K562 (cell line): Measurements from ENCODE around the gene CHST8. TPM values are rescaled to one million over a fixed set of nuclear protein-coding genes. Genes with fewer than 3 reads are reported as not detected.

ENCODE experiments used
- ATAC-seq: fragments of 200-7000 bp; cut with Tn5 transposase; 3 replicates; pipeline ENCODE4 v1.9.1; 2020; ENCODE audit warnings: moderate library complexity
- BruUV-seq: library from RNA; stranded (reverse); fragments of 400-500 nt; replicated peaks from 2 replicates; lab custom pipeline; 2021; lab: Mats Ljungman, UMichigan
- CTCF ChIA-PET: fragments of 300-600 bp; formaldehyde crosslinking; extraction: SDS; loops from one replicate; lab custom pipeline; 2021; ENCODE audit warnings: low intra/inter-chr PET ratio; lab: Yijun Ruan, JAX
- POLR2A ChIA-PET: fragments of 300-600, 350-650 bp; sonication (Branson Sonifier 250); formaldehyde crosslinking; extraction: SDS; loops from one replicate; lab custom pipeline; 2021; ENCODE audit warnings: antibody characterized with exemption, inconsistent platforms; lab: Yijun Ruan, JAX
- DNase-seq, 4 experiments: peaks; one replicate each; pipeline versions ENCODE4 v3.0.0 to v3.0.0-alpha.2; 2011 to 2018; ENCODE audit warnings: low spot score in 3 of 4, mixed read lengths in 3 of 4; ENCODE audit errors: extremely low read depth in 1 of 4
- FAIRE-seq: peaks from 2 replicates; lab custom pipeline; 2011; peaks lifted over from hg19 to GRCh38; lab: Jason Lieb, UNC
- H2AFZ ChIP-seq: 2 replicates; pipeline ENCODE4 v1.6.0; 2011; ENCODE audit warnings: low read depth, low read length, control low read depth, inconsistent platforms
- H3K27ac ChIP-seq: fragments of 200-600 bp; 3 replicates; pipeline ENCODE4 v1.8.0; 2011; ENCODE audit warnings: low read depth, mild to moderate bottlenecking, control low read depth, inconsistent platforms, low read length, moderate library complexity, mixed read lengths; ENCODE audit errors: extremely low read depth
- H3K27me3 ChIP-seq, 2 experiments: fragments of 300-600 bp in 1 of 2; 2 replicates in 1 of 2; 3 replicates in 1 of 2; pipeline versions ENCODE4 v1.6.0 to v1.8.0; 2011; ENCODE audit warnings: inconsistent platforms in 2 of 2, low read length in 2 of 2, mild to moderate bottlenecking in 1 of 2, mixed read lengths in 1 of 2, moderate library complexity in 1 of 2; ENCODE audit not compliant: control insufficient read depth in 2 of 2, insufficient read depth in 2 of 2
- H3K36me3 ChIP-seq: fragments of 300-600 bp; 3 replicates; pipeline ENCODE4 v1.8.0; 2011; ENCODE audit warnings: mild to moderate bottlenecking, low read length, inconsistent platforms; ENCODE audit not compliant: control insufficient read depth, insufficient read depth
- H3K4me1 ChIP-seq, 2 experiments: fragments of 200-600 bp in 1 of 2; replicated peaks in 1 of 2; 2 replicates in 1 of 2; 3 replicates in 1 of 2; pipeline versions ENCODE4 v1.5.1 to v1.8.0; 2011; ENCODE audit warnings: inconsistent platforms in 2 of 2, low read length in 2 of 2, mild to moderate bottlenecking in 1 of 2, mixed read lengths in 1 of 2, moderate library complexity in 1 of 2; ENCODE audit not compliant: control insufficient read depth in 2 of 2, insufficient read depth in 2 of 2
- H3K4me2 ChIP-seq: 2 replicates; pipeline ENCODE4 v1.6.1; 2011; ENCODE audit warnings: low read length, control low read depth, inconsistent platforms, mixed read lengths; ENCODE audit not compliant: insufficient read depth
- H3K4me3 ChIP-seq: fragments of 200-600 bp; sonication (generic), shearing (Covaris generic); 2 replicates; pipeline ENCODE4 v1.5.1; 2016; ENCODE audit warnings: control low read depth, inconsistent platforms
- H3K79me2 ChIP-seq: fragments of 200-600 bp; 3 replicates; pipeline ENCODE4 v1.8.0; 2011; ENCODE audit warnings: low read length, inconsistent platforms; ENCODE audit not compliant: control insufficient read depth, insufficient read depth
- H3K9ac ChIP-seq, 2 experiments: 2 replicates each; pipeline versions ENCODE4 v1.6.0 to v1.6.1; 2011; ENCODE audit warnings: low read depth in 2 of 2, low read length in 2 of 2, control low read depth in 1 of 2, inconsistent platforms in 1 of 2, mild to moderate bottlenecking in 1 of 2, mixed read lengths in 1 of 2; ENCODE audit not compliant: insufficient read depth in 1 of 2
- H3K9me1 ChIP-seq: one replicate; pipeline ENCODE4 v1.6.0; 2011; ENCODE audit warnings: inconsistent platforms, mild to moderate bottlenecking, low read length, moderate library complexity; ENCODE audit not compliant: control insufficient read depth, insufficient read depth
- H3K9me3 ChIP-seq: replicated peaks from 2 replicates; pipeline ENCODE4 v1.5.1; 2011; ENCODE audit warnings: low read depth, low read length, inconsistent platforms; ENCODE audit not compliant: control insufficient read depth, insufficient read depth
- H4K20me1 ChIP-seq: replicated peaks from 2 replicates; pipeline ENCODE4 v1.6.1; 2011; ENCODE audit warnings: low read length, inconsistent platforms, mixed read lengths; ENCODE audit not compliant: control insufficient read depth, insufficient read depth
- CBFA2T3 ChIP-seq: fragments of 450-650 bp; IDR thresholded peaks from 2 replicates; pipeline ENCODE4 v1.6.1; 2017
- CEBPZ ChIP-seq: fragments of 150-350 bp; IDR thresholded peaks from 2 replicates; pipeline ENCODE4 v1.6.1; 2014; ENCODE audit warnings: low read depth, mild to moderate bottlenecking, low read length, borderline replicate concordance
- ETV1 ChIP-seq: fragments of 450-650 bp; conservative IDR thresholded peaks from 2 replicates; pipeline ENCODE4 v1.6.1; 2016; ENCODE audit warnings: missing genetic modification characterization, control low read depth, low read depth, missing compliant biosample characterization
- FOXM1 ChIP-seq, 2 experiments: fragments of 450-650 bp in 1 of 2; sonication (generic) in 1 of 2; formaldehyde crosslinking in 1 of 2; IDR thresholded peaks; 2 replicates each; pipeline versions ENCODE4 v1.6.1 to v1.9.0; 2017 to 2022; ENCODE audit warnings: low read depth in 2 of 2, mild to moderate bottlenecking in 2 of 2, missing genetic modification reagents in 1 of 2, moderate library complexity in 1 of 2
- KDM1A ChIP-seq, 2 experiments: fragments of 450-650 bp; IDR thresholded peaks; 2 replicates each; pipeline ENCODE4 v1.6.1; 2016; ENCODE audit warnings: mild to moderate bottlenecking in 2 of 2
- KLF1 ChIP-seq: fragments of 450-650 bp; IDR thresholded peaks from 2 replicates; pipeline ENCODE4 v1.6.1; 2016; ENCODE audit warnings: missing genetic modification characterization, missing compliant biosample characterization
- NCOR1 ChIP-seq: fragments of 450-650 bp; IDR thresholded peaks from 2 replicates; pipeline ENCODE4 v1.6.1; 2016; ENCODE audit warnings: mild to moderate bottlenecking, moderate library complexity
- NR2C1 ChIP-seq, 2 experiments: fragments of 450-650 bp; IDR thresholded peaks; 2 replicates each; pipeline ENCODE4 v1.6.1; 2017; ENCODE audit warnings: mild to moderate bottlenecking in 2 of 2, antibody characterized with exemption in 1 of 2, inconsistent platforms in 1 of 2, missing compliant biosample characterization in 1 of 2, missing genetic modification characterization in 1 of 2
- SAP30 ChIP-seq: fragments of 200-600 bp; sonication (generic); IDR thresholded peaks from 2 replicates; pipeline ENCODE4 v1.6.1; 2012; ENCODE audit warnings: borderline replicate concordance, low read depth, mild to moderate bottlenecking, moderate library complexity, low read length, control low read depth, inconsistent platforms; ENCODE audit not compliant: insufficient read depth, poor library complexity, severe bottlenecking
- SMARCE1 ChIP-seq: fragments of 450-650 bp; IDR thresholded peaks from 2 replicates; pipeline ENCODE4 v1.7.1; 2016; ENCODE audit warnings: mild to moderate bottlenecking
- TRIM25 ChIP-seq: fragments of 450-650 bp; IDR thresholded peaks from 2 replicates; pipeline ENCODE4 v1.7.0; 2016; ENCODE audit warnings: borderline replicate concordance
- ZC3H11A ChIP-seq: IDR thresholded peaks from 2 replicates; pipeline ENCODE4 v1.6.1; 2012; ENCODE audit warnings: low read depth, low read length, improper control_type of control experiment
- ZNF23 ChIP-seq: fragments of 250-450 bp; sonication (Bioruptor Pico); IDR thresholded peaks from 2 replicates; pipeline ENCODE4 v1.4.0; 2020; ENCODE audit warnings: mild to moderate bottlenecking
- ZNF75A ChIP-seq: fragments of 450-650 bp; formaldehyde crosslinking; IDR thresholded peaks from 2 replicates; pipeline ENCODE4 v1.4.0; 2020; ENCODE audit warnings: mild to moderate bottlenecking
- ZNF77 ChIP-seq: fragments of 250-450 bp; sonication (Bioruptor Pico); IDR thresholded peaks from 2 replicates; pipeline ENCODE4 v1.5.0; 2020
- WGBS: fragments of 100-300 bp; shearing (Covaris generic); methylation state at CpG from one replicate; pipeline ENCODE4 v1.1.6; 2016; ENCODE audit warnings: low coverage, mixed read lengths; ENCODE audit not compliant: insufficient coverage; ENCODE audit errors: missing lambda C conversion rate; 5-methylcytosine and 5-hydroxymethylcytosine counted together
- in situ Hi-C: fragments of 300-500 bp; cut with MboI; formaldehyde crosslinking; loops from 4 replicates; pipeline ENCODE4 v1.15.0; 2018; ENCODE audit warnings: inconsistent platforms, mixed read lengths
- intact Hi-C: fragments of 100-400 bp; cut with micrococcal nuclease; formaldehyde crosslinking; loops from 2 replicates; pipeline ENCODE4 v1.14.2; 2022
- polyA plus RNA-seq, 8 experiments: library from polyadenylated mRNA; depleted of rRNA in 4 of 8; stranded (reverse) in 5 of 8; unstranded in 3 of 8; fragments of >200 nt; fragmentation: Nextera tagmentation in 2 of 8; fragmentation: Illumina TruSeq in 1 of 8; extraction: Ambion mirVana in 2 of 8; extraction: Trizol in 1 of 8; gene quantifications; 2 replicates each; pipeline versions ENCODE4 v1.2.1 to v1.2.3, GENCODE V29; 2011 to 2014; ENCODE audit warnings: inconsistent platforms in 1 of 8, missing spikeins in 1 of 8
- total RNA-seq, 7 experiments: library from RNA; depleted of rRNA in 6 of 7; stranded (reverse); fragments of >200 nt in 6 of 7; fragmentation: Illumina TruSeq in 2 of 7; extraction: Trizol in 2 of 7; gene quantifications; 2 replicates each; pipeline versions ENCODE4 v1.2.1 to v1.2.3, GENCODE V29; 2011 to 2021; ENCODE audit warnings: low replicate concordance in 1 of 7

CHST8 gene
- total and polyA plus RNA-seq, 9 of the 15 experiments (the other 6 are each of a cell fraction or from before 2014, with no cell fraction given) = 0.11 TPM; not detected in 8

GRCh38 chr19:33595783-33596182 is 26.0 kb upstream of the CHST8 start:
- BruUV-seq = no TSS peak
- Histone ChIP-seq H3K9ac (no peak overlapping the region), H3K9me1 (no peaks in the 10 kb centered on the region), H3K4me3 (no peak overlapping the region), H3K27ac (no peak overlapping the region), H3K27me3 (no peaks in the 10 kb centered on the region; a peak in 1 of 5 replicates), H3K9me3 (no peaks in the 10 kb centered on the region), H3K4me2 (no peak overlapping the region), H3K4me1 (no peaks in the 10 kb centered on the region), H2AFZ (no peak overlapping the region), H3K36me3 (no peaks in the 10 kb centered on the region), H4K20me1 (no peaks in the 10 kb centered on the region), H3K79me2 (no peaks in the 10 kb centered on the region)
- ChIA-PET POLR2A (interaction anchor here (1.0 to 1.1 kb wide), 2 partner anchors 10 to 729 kb away, joined by 3 read pairs; no protein-coding TSS in a partner anchor), CTCF (interaction anchor here (0.5 kb wide), 1 partner anchor 518 kb away, joined by 4 read pairs; no protein-coding TSS in a partner anchor)
- WGBS = 0% methylated on average over 1 of the region's 1 CpG
- in situ Hi-C loops = no loop called here
- ATAC-seq (no peak), DNase-seq (peak in 1 of 4 experiments; percentile 13), FAIRE-seq (no peak)
- intact Hi-C loops = no loop called here
- TF ChIP-seq ZNF75A (CRISPR knock-in tag) = no peak
- TF ChIP-seq ZNF77 (CRISPR knock-in tag) = no peak
- peak; percentile 51 to 60 for TF ChIP-seq KDM1A (IDR thresholded peaks at IDR 0.05)
- TF ChIP-seq NCOR1 = peak; percentile 33; the same call in 1 of the 2 replicates
- no peak for TF ChIP-seq FOXM1 (IDR thresholded peaks at IDR 0.05; ENCODE audit: low read depth)
- no peak for TF ChIP-seq FOXM1 (CRISPR knock-in tag; IDR thresholded peaks at IDR 0.05; ENCODE audit: low read depth)
- no peak for TF ChIP-seq CEBPZ
- TF ChIP-seq SMARCE1 = no peak
- no peak for TF ChIP-seq SAP30
- TF ChIP-seq CBFA2T3 = peak; percentile 79
- TF ChIP-seq ETV1 (tag) = peak; percentile 90
- TF ChIP-seq TRIM25 = no peak
- no peak for TF ChIP-seq KLF1 (tag)
- TF ChIP-seq ZNF23 (CRISPR knock-in tag) = no peak
- no peak for TF ChIP-seq ZC3H11A
- TF ChIP-seq NR2C1 (IDR thresholded peaks at IDR 0.05) = no peak
- TF ChIP-seq NR2C1 (tag; IDR thresholded peaks at IDR 0.05) = 0 out of 2 replicates have a peak, but pooled peaks have one; percentile 52
